Measurements from ENCODE around the gene FUT3.

DNA sequence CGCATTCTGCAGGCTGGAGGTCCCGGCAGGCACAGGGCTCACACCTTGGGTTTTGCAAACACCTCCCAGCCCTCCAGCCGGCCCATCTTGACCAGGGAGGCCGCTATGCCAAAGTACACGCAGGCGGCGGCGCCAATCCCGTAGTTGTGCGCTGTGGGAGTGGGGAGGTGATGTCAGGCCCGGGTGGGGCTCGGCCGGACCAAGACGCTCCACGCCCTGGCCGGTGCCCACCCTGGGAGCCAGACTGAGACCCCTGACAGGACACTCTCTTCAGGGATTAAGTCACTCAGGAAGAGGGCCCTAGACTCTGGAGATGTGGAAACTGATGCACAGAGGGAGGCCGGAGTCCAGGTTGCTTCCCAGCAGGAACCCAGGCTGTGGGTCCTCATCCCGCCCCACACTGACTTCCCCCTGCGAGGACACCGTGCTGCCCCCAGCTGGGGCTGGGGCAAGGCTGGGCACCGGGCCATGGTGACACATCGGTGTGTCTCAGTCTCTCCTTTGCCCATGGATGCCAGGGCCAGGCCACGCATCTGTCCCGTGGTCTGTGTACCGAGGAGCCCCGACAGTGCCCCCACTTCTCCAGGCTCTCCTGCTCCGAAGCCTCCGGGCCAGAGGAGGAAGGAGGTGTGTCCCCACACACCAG lies 43.6 kb upstream of the FUT3 start:
- TF ChIP-seq CTCF (IDR thresholded peaks at IDR 0.05; ENCODE audit: control extremely low read depth in 1 of 3, insufficient read depth in 1 of 3, low read depth in 1 of 3, low read length in 3 of 3) (no peak), SAP30 (IDR thresholded peaks at IDR 0.05; ENCODE audit: insufficient read depth, insufficient replicate concordance, low read length) (no peak), HDAC2 (IDR thresholded peaks at IDR 0.05; ENCODE audit: borderline replicate concordance in 1 of 2, low read depth in 2 of 2, low read length in 2 of 2) (no peak), EZH2 (IDR thresholded peaks at IDR 0.05; ENCODE audit: low read depth, low read length, severe bottlenecking) (no peak)
- TF ChIP-seq, protein P1, sequence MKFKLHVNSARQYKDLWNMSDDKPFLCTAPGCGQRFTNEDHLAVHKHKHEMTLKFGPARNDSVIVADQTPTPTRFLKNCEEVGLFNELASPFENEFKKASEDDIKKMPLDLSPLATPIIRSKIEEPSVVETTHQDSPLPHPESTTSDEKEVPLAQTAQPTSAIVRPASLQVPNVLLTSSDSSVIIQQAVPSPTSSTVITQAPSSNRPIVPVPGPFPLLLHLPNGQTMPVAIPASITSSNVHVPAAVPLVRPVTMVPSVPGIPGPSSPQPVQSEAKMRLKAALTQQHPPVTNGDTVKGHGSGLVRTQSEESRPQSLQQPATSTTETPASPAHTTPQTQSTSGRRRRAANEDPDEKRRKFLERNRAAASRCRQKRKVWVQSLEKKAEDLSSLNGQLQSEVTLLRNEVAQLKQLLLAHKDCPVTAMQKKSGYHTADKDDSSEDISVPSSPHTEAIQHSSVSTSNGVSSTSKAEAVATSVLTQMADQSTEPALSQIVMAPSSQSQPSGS (IDR thresholded peaks at IDR 0.05; ENCODE audit: low read length), result no peak

All from H1 (cell line).